Adrenal gland (tissue), 12 donors: Measurements from ENCODE around the gene CCL8. TPM values are rescaled to one million over a fixed set of nuclear protein-coding genes. Genes with fewer than 3 reads are reported as not detected.
A peak's percentile ranks its signal among the peaks of the same experiment; 100 is the strongest.

ENCODE experiments used
- DNase-seq, 7 donors: peaks; one replicate each; pipeline ENCODE4 v3.0.0-alpha.2; 2019 to 2020
- H3K27ac ChIP-seq, 5 donors: fragments of 200-600 bp; sonication (generic) in 4 of 5; 1 replicate in 3 of 5; 2 replicates in 2 of 5; pipeline versions ENCODE4 v1.5.1 to v1.8.0; 2016 to 2020; ENCODE audit warnings: mild to moderate bottlenecking in 1 of 5
- H3K27me3 ChIP-seq: fragments of 200-600 bp; 2 replicates; pipeline ENCODE4 v1.8.0; 2021
- H3K36me3 ChIP-seq, 2 donors: fragments of 200-600 bp; replicated peaks in 1 of 2; 1 replicate in 1 of 2; 2 replicates in 1 of 2; pipeline versions ENCODE4 v1.5.1 to v1.8.0; 2018 to 2022
- H3K4me1 ChIP-seq, 2 donors: fragments of 200-600 bp; replicated peaks in 1 of 2; 1 replicate in 1 of 2; 2 replicates in 1 of 2; pipeline versions ENCODE4 v1.5.1 to v1.8.0; 2018 to 2021
- H3K4me3 ChIP-seq, 4 donors: fragments of 200-600 bp; sonication (generic) in 3 of 4; one replicate each; pipeline ENCODE4 v1.5.1; 2016 to 2018
- H3K9me3 ChIP-seq, 3 donors: fragments of 200-600 bp; sonication (generic) in 1 of 3; replicated peaks in 1 of 3; 1 replicate in 2 of 3; 2 replicates in 1 of 3; pipeline versions ENCODE4 v1.5.1 to v1.8.0; 2016 to 2021
- POLR2A ChIP-seq, 2 donors: fragments of 450-650 bp; IDR thresholded peaks; one replicate each; pipeline ENCODE4 v1.6.1; 2017; ENCODE audit warnings: antibody characterized with exemption in 2 of 2, mild to moderate bottlenecking in 2 of 2, moderate library complexity in 1 of 2
- WGBS, 4 donors: extraction: QIAGEN DNeasy Blood & Tissue Kit in 2 of 4; methylation state at CpG; one replicate each; pipeline versions ENCODE4 v1.1.5 to v1.1.7; 2013 to 2017; 5-methylcytosine and 5-hydroxymethylcytosine counted together
- intact Hi-C, 2 donors: fragments of 100-400 bp; cut with DNase I; formaldehyde crosslinking; loops; one replicate each; pipeline versions ENCODE4 v1.14.1 to v1.15.0; 2022 to 2023
- polyA plus RNA-seq, 3 donors: library from polyadenylated mRNA; stranded (reverse); fragments of 200-250 nt in 2 of 3; fragments of 350-450 nt in 1 of 3; fragmentation: Illumina TruSeq in 1 of 3; extraction: RNeasy Lipid Tissue Mini Kit (QIAGEN cat#74804) in 1 of 3; gene quantifications; one replicate each; pipeline ENCODE4 v1.2.3, GENCODE V29; 2013 to 2014
- total RNA-seq, 9 donors: library from RNA; depleted of rRNA in 4 of 9; stranded (reverse); fragments of >200 nt in 4 of 9; fragments of 120-200 nt in 1 of 9; fragmentation: NEBNext Ultra II Directional in 1 of 9; extraction: Animal tissue kit (Norgen Biotek cat#: 25700) in 1 of 9; gene quantifications; one replicate each; pipeline versions ENCODE4 v1.1.0 to v1.2.4, GENCODE V29; 2013 to 2023
- TF ChIP-seq, protein P1 (sequence below), 6 experiments: fragments of 450-650 bp in 4 of 6; fragments of 200-600 bp in 2 of 6; sonication (generic) in 1 of 6; IDR thresholded peaks; 1 replicate in 5 of 6; 2 replicates in 1 of 6; pipeline versions ENCODE4 v1.5.1 to v1.8.0; 2016 to 2021; ENCODE audit warnings: antibody characterized with exemption in 6 of 6, mild to moderate bottlenecking in 2 of 6, moderate library complexity in 1 of 6
- donor health status: healthy with polysubstance abuse.
- donor health status: Bipolar disorder and iron deficiency.
- donor health status: DM: yes; HTN: yes; CAD: no.
- donor health status: DM: no; HTN: no; CAD: no.
- donor health status: DM: no; HTN: no; CAD: no.
- donor health status: DM: yes; HTN: yes; CAD: no.

CCL8 gene
- total and polyA plus RNA-seq, 12 donors = 0.17 to 5.4 (median 1.1) TPM; not detected in 2

DNA sequence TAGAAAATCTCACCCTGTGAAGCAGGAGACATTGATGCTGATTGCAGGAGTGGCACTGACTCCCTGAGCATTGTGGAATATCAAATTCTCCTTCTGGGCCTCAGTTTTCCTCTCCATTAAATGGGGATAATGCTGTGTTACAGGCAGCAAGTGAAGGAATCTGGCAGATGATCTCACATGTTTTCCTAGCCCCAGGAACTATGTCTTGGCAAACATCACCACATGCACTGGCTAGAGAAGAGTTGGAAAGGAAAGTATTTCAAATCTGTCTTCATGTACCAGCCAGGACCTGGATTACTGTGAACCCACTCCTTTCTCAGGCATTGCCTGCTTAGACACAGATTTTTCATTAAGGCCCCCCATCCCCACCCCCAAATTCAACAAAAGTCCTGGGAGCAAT lies 13.6 kb upstream of the CCL8 start:
- no peak overlapping the region for H3K27ac ChIP-seq
- H3K27me3 ChIP-seq = no peaks in the 10 kb centered on the region
- intact Hi-C loops = loop anchor here in 1 of 2 donors (2.0 to 5.0 kb wide), 2 partner anchors 57 to 105 kb away; partner anchors contain the start of gene CCL1
- TF ChIP-seq POLR2A (IDR thresholded peaks at IDR 0.05) = no peak
- TF ChIP-seq, protein P1, sequence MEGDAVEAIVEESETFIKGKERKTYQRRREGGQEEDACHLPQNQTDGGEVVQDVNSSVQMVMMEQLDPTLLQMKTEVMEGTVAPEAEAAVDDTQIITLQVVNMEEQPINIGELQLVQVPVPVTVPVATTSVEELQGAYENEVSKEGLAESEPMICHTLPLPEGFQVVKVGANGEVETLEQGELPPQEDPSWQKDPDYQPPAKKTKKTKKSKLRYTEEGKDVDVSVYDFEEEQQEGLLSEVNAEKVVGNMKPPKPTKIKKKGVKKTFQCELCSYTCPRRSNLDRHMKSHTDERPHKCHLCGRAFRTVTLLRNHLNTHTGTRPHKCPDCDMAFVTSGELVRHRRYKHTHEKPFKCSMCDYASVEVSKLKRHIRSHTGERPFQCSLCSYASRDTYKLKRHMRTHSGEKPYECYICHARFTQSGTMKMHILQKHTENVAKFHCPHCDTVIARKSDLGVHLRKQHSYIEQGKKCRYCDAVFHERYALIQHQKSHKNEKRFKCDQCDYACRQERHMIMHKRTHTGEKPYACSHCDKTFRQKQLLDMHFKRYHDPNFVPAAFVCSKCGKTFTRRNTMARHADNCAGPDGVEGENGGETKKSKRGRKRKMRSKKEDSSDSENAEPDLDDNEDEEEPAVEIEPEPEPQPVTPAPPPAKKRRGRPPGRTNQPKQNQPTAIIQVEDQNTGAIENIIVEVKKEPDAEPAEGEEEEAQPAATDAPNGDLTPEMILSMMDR (IDR thresholded peaks at IDR 0.05) = no peak
- peaks cover 0 to 12% of the 10 kb centered on the region in 2 donors for H3K4me1 ChIP-seq
- no peaks in the 10 kb centered on the region for H3K9me3 ChIP-seq
- no peaks in the 10 kb centered on the region for H3K36me3 ChIP-seq
- no peak for DNase-seq
- no peak overlapping the region for H3K4me3 ChIP-seq

DNA sequence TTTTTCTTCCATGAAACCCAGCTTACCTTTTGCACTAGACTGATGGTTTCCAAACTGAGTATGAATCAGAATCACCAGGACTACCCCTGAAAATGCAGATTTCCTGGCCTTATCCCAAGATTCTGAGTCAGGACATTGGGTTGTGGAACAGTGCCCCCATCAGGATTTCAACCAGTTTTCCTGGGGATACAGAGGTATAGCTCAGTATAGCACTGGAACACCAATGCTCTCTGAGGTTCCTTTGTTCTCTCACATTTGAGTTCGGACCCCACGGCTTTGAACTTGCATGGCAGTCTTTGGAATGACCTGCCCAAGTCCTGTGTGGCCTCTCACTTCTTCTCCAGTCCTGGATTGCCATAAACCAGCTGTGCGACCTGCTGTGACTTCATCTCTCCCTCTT lies 12.8 kb upstream of the CCL8 start:
- TF ChIP-seq POLR2A (IDR thresholded peaks at IDR 0.05) = no peak
- TF ChIP-seq, protein P1 (IDR thresholded peaks at IDR 0.05) = peak; percentile 25 to 89 (median 72)
- Histone ChIP-seq H3K27ac (no peak overlapping the region), H3K27me3 (no peaks in the 10 kb centered on the region), H3K4me3 (no peak overlapping the region), H3K4me1 (peaks cover 0 to 4% of the 10 kb centered on the region in 2 donors), H3K9me3 (no peaks in the 10 kb centered on the region), H3K36me3 (no peaks in the 10 kb centered on the region)
- DNase-seq = peak; percentile 34 to 70 (median 58)
- intact Hi-C loops = loop anchor here in 1 of 2 donors (5.0 kb wide), 1 partner anchor 56 kb away; the partner anchor contains the start of gene CCL1
- WGBS, 4 donors = 47 to 61% (median 54%) methylated on average over 3 of the region's 3 CpGs

DNA sequence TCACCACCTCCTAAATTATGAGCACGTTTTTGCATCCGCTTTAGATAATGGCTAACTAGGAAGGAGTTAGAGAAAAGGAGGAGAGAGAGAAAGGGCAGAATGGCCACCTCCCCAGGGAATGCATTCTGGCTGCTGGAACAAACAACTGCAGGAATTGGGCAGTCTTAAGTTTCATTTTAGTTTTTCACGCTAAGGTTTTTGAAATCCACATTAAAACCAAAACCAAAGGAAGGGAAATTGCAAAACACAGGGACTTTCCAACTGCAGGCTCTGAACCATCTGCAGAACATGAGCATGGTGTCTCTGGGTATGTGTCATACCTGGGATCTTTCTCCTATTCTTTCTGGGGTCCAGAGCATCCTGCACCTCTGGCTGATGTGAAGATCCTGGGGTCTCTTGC lies 12.1 kb upstream of the CCL8 start:
- TF ChIP-seq, protein P1 (IDR thresholded peaks at IDR 0.05) = no peak
- TF ChIP-seq POLR2A (IDR thresholded peaks at IDR 0.05) = no peak
- H3K4me3 ChIP-seq = no peak overlapping the region
- WGBS, 4 donors = 27 to 46% (median 31%) methylated on average over 3 of the region's 3 CpGs
- H3K27ac ChIP-seq = peak overlapping the region in 2 of 5 donors; percentile 18 to 47
- H3K27me3 ChIP-seq = no peaks in the 10 kb centered on the region
- H3K36me3 ChIP-seq = no peaks in the 10 kb centered on the region
- peaks cover 0 to 3% of the 10 kb centered on the region in 2 donors for H3K4me1 ChIP-seq
- peak in 3 of 7 donors; percentile 18 to 31 (median 22) for DNase-seq
- no peaks in the 10 kb centered on the region for H3K9me3 ChIP-seq
- intact Hi-C loops = loop anchor here in 1 of 2 donors (5.0 kb wide), 1 partner anchor 55 kb away; the partner anchor contains the start of gene CCL1

DNA sequence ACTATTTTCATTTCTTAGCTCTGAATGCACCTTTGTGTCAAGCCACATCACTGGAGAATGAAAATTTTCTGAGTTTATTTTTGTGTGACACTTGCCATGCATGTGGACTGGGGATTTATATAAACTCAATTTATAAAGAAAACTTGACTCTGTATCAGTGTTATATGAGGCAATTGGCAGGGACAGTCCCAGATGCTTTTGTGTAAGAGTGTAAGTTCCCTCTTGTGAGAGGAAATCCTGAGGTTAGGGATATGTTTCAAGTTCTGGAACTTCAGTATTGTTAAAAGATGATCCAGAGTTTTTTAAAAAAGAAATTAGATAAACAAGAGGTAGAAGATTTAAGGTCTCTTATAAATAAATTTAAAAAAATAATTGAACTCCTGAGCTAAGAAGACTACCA lies 10.9 kb upstream of the CCL8 start:
- H3K4me3 ChIP-seq = no peak overlapping the region
- intact Hi-C loops = loop anchor here in 1 of 2 donors (5.0 kb wide), 1 partner anchor 54 kb away; the partner anchor contains the start of gene CCL1
- H3K4me1 ChIP-seq = peaks cover 0 to 3% of the 10 kb centered on the region in 2 donors
- no peaks in the 10 kb centered on the region for H3K36me3 ChIP-seq
- H3K27ac ChIP-seq = no peak overlapping the region
- H3K27me3 ChIP-seq = no peaks in the 10 kb centered on the region
- TF ChIP-seq POLR2A (IDR thresholded peaks at IDR 0.05) = no peak
- TF ChIP-seq, protein P1 (IDR thresholded peaks at IDR 0.05) = no peak
- no peak for DNase-seq
- no peaks in the 10 kb centered on the region for H3K9me3 ChIP-seq
